Embryonic facial prominence (tissue), 1 donor: Measurements from ENCODE around the gene SAXO1.
"Not testable (repeated sequence)": the region's sequence is repeated elsewhere in the genome, so short reads cannot be mapped to it uniquely, and the experiment has no call there.

Source experiments
- DNase-seq: peaks from one replicate; pipeline ENCODE4 v3.0.0-alpha.2; 2016; ENCODE audit errors: extremely low spot score

The SAXO1 gene

GRCh38 chr9:18970393-18970792 is 62.6 kb downstream of the SAXO1 start:
- DNase-seq: no peak

- no peak for DNase-seq
Observed at GRCh38 chr9:18969128-18969527, 63.9 kb downstream of the SAXO1 start.

GRCh38 chr9:18955626-18956025 is 77.4 kb downstream of the SAXO1 start:
- no peak for DNase-seq

GRCh38 chr9:18951936-18952335 is 81.1 kb downstream of the SAXO1 start:
- no peak for DNase-seq

GRCh38 chr9:18947892-18948339 is 85.1 kb downstream of the SAXO1 start:
- no peak for DNase-seq

GRCh38 chr9:18942801-18943200 is 90.2 kb downstream of the SAXO1 start:
- DNase-seq: no peak

- no peak for DNase-seq
Observed at GRCh38 chr9:18941060-18941740, 91.8 kb downstream of the SAXO1 start.

GRCh38 chr9:18939943-18940342 is 93.1 kb downstream of the SAXO1 start:
- DNase-seq: no peak

- DNase-seq: no peak
Observed at GRCh38 chr9:18936094-18936871, 96.7 kb downstream of the SAXO1 start.

GRCh38 chr9:18935541-18935940 is 97.5 kb downstream of the SAXO1 start:
- no peak for DNase-seq

- not testable (repeated sequence) for DNase-seq
Observed at GRCh38 chr9:18930611-18931010, 102.4 kb downstream of the SAXO1 start.

- DNase-seq: no peak
Observed at GRCh38 chr9:18928711-18929110, 104.3 kb downstream of the SAXO1 start.

GRCh38 chr9:18926513-18926912 is 106.5 kb downstream of the SAXO1 start:
- no peak for DNase-seq

- DNase-seq: no peak
Observed at GRCh38 chr9:18925880-18926279, 107.1 kb downstream of the SAXO1 start.

- DNase-seq: no peak
Observed at GRCh38 chr9:18923671-18924430, 109.2 kb downstream of the SAXO1 start.

GRCh38 chr9:18923167-18923566 is 109.8 kb downstream of the SAXO1 start:
- no peak for DNase-seq

- no peak for DNase-seq
Observed at GRCh38 chr9:18922161-18922885, 110.7 kb downstream of the SAXO1 start.

- no peak for DNase-seq
Observed at GRCh38 chr9:18921366-18922075, 111.5 kb downstream of the SAXO1 start.

- no peak for DNase-seq
Observed at GRCh38 chr9:18920141-18921084, 112.6 kb downstream of the SAXO1 start.

GRCh38 chr9:18911714-18912342 is 121.2 kb downstream of the SAXO1 start:
- DNase-seq: no peak
